Uterus (tissue), 4 donors: ENCODE data around the gene TBCE. TPM values are rescaled to one million over a fixed set of nuclear protein-coding genes. Genes with fewer than 3 reads are reported as not detected.
A peak's percentile ranks its signal among the peaks of the same experiment; 100 is the strongest.

Source experiments
- DNase-seq, 2 donors: peaks; one replicate each; pipeline ENCODE4 v3.0.0-alpha.2; 2019 to 2020
- H3K27ac ChIP-seq, 2 donors: fragments of 200-600 bp; sonication (generic); 1 replicate in 1 of 2; 2 replicates in 1 of 2; pipeline ENCODE4 v1.5.1; 2016 to 2018
- H3K27me3 ChIP-seq, 2 donors: fragments of 200-600 bp; sonication (generic); one replicate each; pipeline ENCODE4 v1.5.1; 2018 to 2019; ENCODE audit warnings: control low read depth in 1 of 2
- H3K36me3 ChIP-seq, 2 donors: fragments of 200-600 bp; sonication (generic); one replicate each; pipeline ENCODE4 v1.5.1; 2019; ENCODE audit warnings: control low read depth in 1 of 2
- H3K4me1 ChIP-seq, 2 donors: fragments of 200-600 bp; sonication (generic); one replicate each; pipeline ENCODE4 v1.5.1; 2018 to 2019; ENCODE audit warnings: control low read depth in 1 of 2
- H3K4me3 ChIP-seq, 2 donors: fragments of 200-600 bp; sonication (generic); 1 replicate in 1 of 2; 2 replicates in 1 of 2; pipeline ENCODE4 v1.5.1; 2018 to 2019; ENCODE audit warnings: mild to moderate bottlenecking in 1 of 2
- H3K9me3 ChIP-seq, 2 donors: fragments of 200-600 bp; sonication (generic); one replicate each; pipeline ENCODE4 v1.5.1; 2019; ENCODE audit warnings: control low read depth in 1 of 2
- CTCF ChIP-seq, 4 experiments: fragments of 200-600 bp in 2 of 4; fragments of 450-650 bp in 2 of 4; sonication (generic) in 2 of 4; IDR thresholded peaks; one replicate each; pipeline ENCODE4 v1.5.1; 2016 to 2019; ENCODE audit warnings: antibody characterized with exemption in 4 of 4, mild to moderate bottlenecking in 2 of 4, moderate library complexity in 1 of 4
- POLR2A ChIP-seq, 2 donors: fragments of 450-650 bp; IDR thresholded peaks; one replicate each; pipeline ENCODE4 v1.6.1; 2016; ENCODE audit warnings: antibody characterized with exemption in 2 of 2, mild to moderate bottlenecking in 1 of 2, moderate library complexity in 1 of 2
- intact Hi-C: fragments of 100-400 bp; cut with DNase I; formaldehyde crosslinking; loops from one replicate; pipeline ENCODE4 v1.15.1; 2023; ENCODE audit warnings: low total_unique reads
- total RNA-seq, 4 donors: library from RNA; depleted of rRNA in 3 of 4; stranded (reverse); fragments of >200 nt in 3 of 4; gene quantifications; one replicate each; pipeline versions ENCODE4 v1.1.0 to v1.2.4, GENCODE V29; 2014 to 2023
- donor health status: DM: yes; HTN: yes; CAD: no.

The TBCE gene
- total RNA-seq, 4 donors from 2014 or later, result 9.7 to 34.5 (median 19.6) TPM

GRCh38 chr1:235410467-235410866 is 43.2 kb downstream of the TBCE start:
- intact Hi-C loops, result loop anchor here (5.0 to 10.0 kb wide), 2 partner anchors 166 to 308 kb away; no protein-coding TSS in a partner anchor
- TF ChIP-seq POLR2A (IDR thresholded peaks at IDR 0.05) (no peak), CTCF (IDR thresholded peaks at IDR 0.05) (no peak)

GRCh38 chr1:235411489-235412486 is 44.6 kb downstream of the TBCE start:
- Histone ChIP-seq H3K4me1 (no peaks in the 10 kb centered on the region), H3K9me3 (no peaks in the 10 kb centered on the region), H3K36me3 (no peaks in the 10 kb centered on the region), H3K4me3 (no peak overlapping the region), H3K27ac (no peak overlapping the region), H3K27me3 (no peaks in the 10 kb centered on the region)
- intact Hi-C loops, result loop anchor here (5.0 to 10.0 kb wide), 2 partner anchors 167 to 309 kb away; no protein-coding TSS in a partner anchor
- TF ChIP-seq CTCF (IDR thresholded peaks at IDR 0.05) (no peak), POLR2A (IDR thresholded peaks at IDR 0.05) (no peak)
- DNase-seq, result no peak

More at GRCh38 chr1:235410467-235410866, 43.2 kb downstream of the TBCE start:
- H3K36me3 ChIP-seq, result no peaks in the 10 kb centered on the region
- H3K27me3 ChIP-seq, result no peaks in the 10 kb centered on the region
- H3K9me3 ChIP-seq, result no peaks in the 10 kb centered on the region
- H3K4me3 ChIP-seq, result no peak overlapping the region
- DNase-seq, result no peak
- H3K4me1 ChIP-seq, result no peaks in the 10 kb centered on the region
- no peak overlapping the region for H3K27ac ChIP-seq

GRCh38 chr1:235415008-235415904 is 48.0 kb downstream of the TBCE start:
- H3K36me3 ChIP-seq, result no peaks in the 10 kb centered on the region
- H3K4me1 ChIP-seq, result no peaks in the 10 kb centered on the region
- peak; percentile 43 to 53 for DNase-seq
- H3K27me3 ChIP-seq, result no peaks in the 10 kb centered on the region
- H3K9me3 ChIP-seq, result no peaks in the 10 kb centered on the region
- no peak overlapping the region for H3K4me3 ChIP-seq
- intact Hi-C loops, result loop anchor here (10.0 kb wide), 1 partner anchor 170 kb away; no protein-coding TSS in a partner anchor
- H3K27ac ChIP-seq, result no peak overlapping the region
- TF ChIP-seq CTCF (IDR thresholded peaks at IDR 0.05), result peak; percentile 58 to 69 (median 64)
- TF ChIP-seq POLR2A (IDR thresholded peaks at IDR 0.05), result no peak

GRCh38 chr1:235416662-235417049 is 49.4 kb downstream of the TBCE start:
- Histone ChIP-seq H3K27me3 (no peaks in the 10 kb centered on the region), H3K9me3 (no peaks in the 10 kb centered on the region), H3K4me1 (no peaks in the 10 kb centered on the region), H3K36me3 (no peaks in the 10 kb centered on the region), H3K27ac (no peak overlapping the region), H3K4me3 (no peak overlapping the region)
- DNase-seq, result no peak
- TF ChIP-seq POLR2A (IDR thresholded peaks at IDR 0.05) (no peak), CTCF (IDR thresholded peaks at IDR 0.05) (no peak)
- intact Hi-C loops, result loop anchor here (10.0 kb wide), 1 partner anchor 172 kb away; no protein-coding TSS in a partner anchor
